GM21526 (cell line): ENCODE results near the gene RPL12.

Source experiments
- ATAC-seq: cut with Tn5 transposase; IDR thresholded peaks from one replicate; pipeline ENCODE4 v1.9.1; 2021; ENCODE audit warnings: moderate library complexity; ENCODE audit not compliant: unreplicated experiment, low FRiP score

RPL12 gene

DNA sequence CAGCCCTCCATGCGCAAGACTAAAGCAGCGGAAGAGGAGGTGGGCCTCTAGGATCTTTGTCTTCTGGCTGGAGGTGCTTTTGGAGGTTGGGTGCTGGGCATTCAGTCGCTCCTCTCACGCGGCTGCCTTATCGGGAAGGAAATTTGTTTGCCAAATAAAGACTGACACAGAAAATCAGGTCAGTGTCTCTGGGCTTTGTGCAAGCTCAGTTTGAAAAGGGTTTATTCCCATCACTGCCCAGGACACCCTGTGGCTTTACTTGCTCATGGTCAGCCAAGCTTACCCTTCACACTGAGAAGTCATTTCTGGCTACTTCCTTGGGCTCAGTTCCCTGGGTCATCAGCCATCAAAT is 43.7 kb downstream of the RPL12 start:
- ATAC-seq, result no peak

DNA sequence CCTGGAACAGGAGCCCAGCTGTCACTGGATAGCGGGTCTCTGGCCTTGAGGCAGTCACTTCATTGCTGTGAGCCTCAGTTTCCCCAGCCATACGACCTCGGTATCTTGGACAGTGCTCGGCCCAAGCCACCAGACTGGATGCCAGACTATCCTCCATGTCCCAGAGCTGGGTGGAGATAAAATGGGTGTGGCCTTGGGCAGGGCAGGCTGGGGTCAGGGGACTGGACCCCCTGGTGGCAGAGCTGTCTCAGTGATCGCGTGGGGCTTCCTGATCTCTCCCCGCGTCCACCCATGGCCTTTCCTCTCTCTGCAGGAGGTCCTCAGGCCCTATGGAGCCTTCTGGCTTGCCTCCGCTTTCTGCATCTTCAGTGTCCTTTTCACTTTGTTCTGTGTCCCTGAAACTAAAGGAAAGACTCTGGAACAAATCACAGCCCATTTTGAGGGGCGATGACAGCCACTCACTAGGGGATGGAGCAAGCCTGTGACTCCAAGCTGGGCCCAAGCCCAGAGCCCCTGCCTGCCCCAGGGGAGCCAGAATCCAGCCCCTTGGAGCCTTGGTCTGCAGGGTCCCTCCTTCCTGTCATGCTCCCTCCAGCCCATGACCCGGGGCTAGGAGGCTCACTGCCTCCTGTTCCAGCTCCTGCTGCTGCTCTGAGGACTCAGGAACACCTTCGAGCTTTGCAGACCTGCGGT is 44.3 kb downstream of the RPL12 start:
- ATAC-seq, result no peak

- ATAC-seq, result no peak
These were observed 45.7 kb downstream of the RPL12 start for GRCh38 chr9:127405344-127406125.

DNA sequence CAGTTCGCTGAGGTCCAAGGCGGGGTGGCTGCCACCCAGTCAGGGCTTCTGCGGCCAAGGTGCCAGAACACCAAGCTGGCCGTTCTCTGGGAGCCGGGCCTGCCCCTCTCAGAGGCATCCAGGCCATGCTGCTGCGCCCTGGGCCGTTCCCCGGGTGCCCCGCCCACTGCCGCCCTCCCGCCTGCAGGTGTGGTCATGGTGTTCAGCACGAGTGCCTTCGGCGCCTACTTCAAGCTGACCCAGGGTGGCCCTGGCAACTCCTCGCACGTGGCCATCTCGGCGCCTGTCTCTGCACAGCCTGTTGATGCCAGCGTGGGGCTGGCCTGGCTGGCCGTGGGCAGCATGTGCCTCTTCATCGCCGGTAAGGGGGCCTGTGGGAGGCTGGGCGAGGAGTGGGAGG is 46.6 kb downstream of the RPL12 start:
- no peak for ATAC-seq

GRCh38 chr9:127403507-127404192 is 47.6 kb downstream of the RPL12 start:
- no peak for ATAC-seq

DNA sequence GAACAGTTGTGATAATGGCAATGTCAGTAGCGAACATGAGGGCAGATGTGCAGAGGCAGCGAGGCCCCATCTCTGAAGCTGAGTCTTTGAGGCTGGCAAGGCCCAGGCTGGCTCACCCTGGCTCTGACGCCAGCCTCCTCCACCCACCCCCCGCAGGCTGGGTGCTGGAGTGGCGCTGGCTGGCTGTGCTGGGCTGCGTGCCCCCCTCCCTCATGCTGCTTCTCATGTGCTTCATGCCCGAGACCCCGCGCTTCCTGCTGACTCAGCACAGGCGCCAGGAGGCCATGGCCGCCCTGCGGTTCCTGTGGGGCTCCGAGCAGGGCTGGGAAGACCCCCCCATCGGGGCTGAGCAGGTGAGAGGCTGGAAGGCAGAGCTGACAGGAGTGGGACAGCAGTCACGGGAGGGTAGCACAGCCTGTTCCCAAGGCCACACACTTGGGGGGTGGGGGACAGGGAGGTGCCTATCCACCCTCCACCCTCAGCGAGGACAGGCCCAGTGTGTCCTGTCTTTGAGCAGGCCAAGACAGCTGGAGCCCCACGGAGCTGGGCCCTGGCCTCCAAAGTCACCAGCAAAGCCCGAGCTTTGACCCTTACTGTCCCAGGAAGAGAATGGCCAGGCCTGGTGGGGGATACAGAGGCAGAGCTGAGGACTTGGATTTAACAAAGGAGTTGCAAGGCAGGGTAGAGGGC is 48.7 kb downstream of the RPL12 start:
- no peak for ATAC-seq

GRCh38 chr9:127399736-127400269 is 51.4 kb downstream of the RPL12 start:
- ATAC-seq, result no peak

- no peak for ATAC-seq
These were observed 52.3 kb downstream of the RPL12 start for GRCh38 chr9:127398715-127399400.

DNA sequence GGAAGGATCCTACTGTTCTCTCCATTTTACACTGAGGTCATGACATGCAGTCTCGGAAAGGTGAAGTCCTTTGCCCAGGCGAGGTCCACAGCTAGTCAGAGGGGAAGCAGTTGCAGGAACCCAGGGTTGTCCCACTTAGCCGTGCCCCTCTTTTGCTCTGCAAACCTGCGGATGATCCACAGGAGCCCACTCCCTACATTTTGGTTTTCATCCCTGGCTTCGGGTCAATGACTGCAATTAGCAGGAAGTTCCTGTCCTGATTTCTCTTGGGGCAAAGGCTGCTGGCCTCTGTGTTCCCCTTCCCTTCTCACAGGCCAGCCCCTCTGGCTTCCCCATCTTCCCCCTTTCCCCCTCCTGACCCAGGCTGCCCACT is 52.9 kb downstream of the RPL12 start:
- ATAC-seq, result no peak
